Central memory CD4-positive, alpha-beta T cell (primary cell): Measurements from ENCODE around the gene ZBTB43.
"Not testable (repeated sequence)": the region's sequence is repeated elsewhere in the genome, so short reads cannot be mapped to it uniquely, and the experiment has no call there.

Experiments used
- DNase-seq: peaks from one replicate; pipeline ENCODE4 v3.0.0; 2022

ZBTB43 gene

GRCh38 chr9:126791406-126792230 lies 13.2 kb upstream of the ZBTB43 start:
- no peak for DNase-seq

GRCh38 chr9:126793686-126794417 lies 11.0 kb upstream of the ZBTB43 start:
- no peak for DNase-seq

DNA sequence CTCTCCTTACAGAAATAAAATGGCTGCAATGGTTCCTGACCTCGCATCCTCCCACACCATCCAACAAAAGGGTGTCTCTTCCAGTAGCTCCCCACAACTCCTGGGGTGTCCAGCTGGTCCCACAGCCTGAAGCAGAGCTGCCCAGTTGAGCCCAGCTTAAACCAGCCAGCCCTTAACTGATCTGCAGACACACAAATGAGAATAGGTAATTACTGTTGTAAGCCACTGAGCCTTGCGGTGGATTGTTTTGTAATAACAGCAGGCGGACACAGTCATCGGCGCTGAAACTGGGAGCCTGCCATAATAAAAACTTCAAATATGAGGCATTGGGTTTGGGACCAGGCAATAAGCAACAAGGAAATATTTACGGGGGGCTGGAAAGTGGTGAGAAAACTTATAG lies 10.4 kb upstream of the ZBTB43 start:
- DNase-seq: no peak

DNA sequence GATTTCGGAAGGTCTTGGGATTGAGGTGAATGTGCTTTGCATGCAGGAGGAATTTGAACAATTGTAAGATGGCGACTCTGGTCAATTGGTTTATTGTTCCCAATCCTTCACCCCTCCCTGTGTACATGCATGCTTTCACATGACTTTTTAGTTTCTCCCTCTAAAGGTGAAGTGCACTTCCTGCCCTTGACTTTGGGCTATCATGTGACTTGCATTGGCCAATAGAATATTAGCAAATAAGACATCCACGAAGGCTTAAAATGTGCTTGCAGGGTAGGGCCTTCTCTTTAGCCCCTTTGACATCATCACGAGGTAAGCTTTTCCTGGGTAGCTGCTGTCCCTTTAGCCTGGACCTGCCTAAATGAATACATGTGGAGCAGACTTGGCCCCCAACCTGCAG lies 8.1 kb upstream of the ZBTB43 start:
- no peak for DNase-seq

DNA sequence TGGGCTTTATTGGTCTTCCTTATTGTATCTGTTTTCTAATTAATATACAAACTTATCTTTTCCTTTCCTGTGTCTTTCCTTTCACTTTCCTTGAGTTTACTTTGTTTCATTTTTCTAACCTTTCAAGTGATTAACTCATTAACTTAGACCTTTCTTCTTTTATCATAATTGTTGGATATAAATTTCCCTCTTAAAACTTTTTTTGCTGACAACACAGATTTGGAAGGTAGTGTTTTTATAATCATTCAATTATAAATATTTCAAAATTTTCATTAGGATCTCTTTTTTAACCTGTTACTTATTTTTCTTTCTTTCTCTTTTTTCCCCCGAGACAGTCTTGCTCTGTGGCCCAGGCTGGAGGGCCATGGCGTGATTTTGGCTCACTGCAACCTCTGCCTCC lies 6.9 kb upstream of the ZBTB43 start:
- no peak for DNase-seq

- no peak for DNase-seq
These were observed 5.8 kb upstream of the ZBTB43 start for GRCh38 chr9:126799034-126799433.

DNA sequence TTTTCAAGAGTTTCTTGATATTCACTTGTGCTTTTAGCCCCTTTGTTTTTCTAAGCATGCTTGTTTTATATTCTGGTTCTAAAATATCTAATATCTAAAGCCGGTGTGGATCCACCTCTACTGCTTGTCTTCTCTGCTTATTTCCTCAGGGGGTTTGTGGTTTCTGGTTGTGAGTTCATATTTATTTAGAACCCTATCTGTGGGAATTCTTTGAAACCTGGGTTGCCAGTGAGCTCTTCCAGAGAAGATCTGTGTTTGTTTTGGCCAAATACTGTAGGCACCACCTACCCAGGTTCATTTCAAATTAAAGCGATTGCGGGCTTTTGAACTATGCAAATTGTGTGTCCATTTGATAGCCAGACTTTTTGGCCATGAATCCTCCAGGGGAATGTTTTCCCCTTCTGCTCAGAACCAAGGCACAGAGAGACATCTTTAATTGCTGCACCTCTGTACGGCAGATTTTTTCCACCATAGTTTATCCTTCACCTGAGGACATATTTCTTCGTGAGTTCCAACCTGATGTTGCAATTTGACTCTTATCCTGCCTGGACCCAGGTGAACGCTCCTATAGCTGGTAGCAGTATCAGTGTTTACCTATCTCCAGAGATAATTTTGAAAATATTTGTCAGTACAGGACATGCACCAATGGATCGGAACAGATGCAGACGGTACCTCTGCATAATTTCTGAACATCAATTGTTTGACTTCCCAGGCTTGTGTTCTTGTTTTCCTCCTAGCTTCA lies 2.4 kb upstream of the ZBTB43 start:
- DNase-seq: no peak

- DNase-seq: no peak
These were observed 593 bp upstream of the ZBTB43 start for GRCh38 chr9:126804198-126804695.

- DNase-seq: peak; percentile 71
These were observed 868 bp downstream of the ZBTB43 start for GRCh38 chr9:126805554-126806262.

GRCh38 chr9:126806336-126806735 lies 1.5 kb downstream of the ZBTB43 start:
- no peak for DNase-seq

- DNase-seq: no peak
These were observed 4.2 kb downstream of the ZBTB43 start for GRCh38 chr9:126809068-126809467.

DNA sequence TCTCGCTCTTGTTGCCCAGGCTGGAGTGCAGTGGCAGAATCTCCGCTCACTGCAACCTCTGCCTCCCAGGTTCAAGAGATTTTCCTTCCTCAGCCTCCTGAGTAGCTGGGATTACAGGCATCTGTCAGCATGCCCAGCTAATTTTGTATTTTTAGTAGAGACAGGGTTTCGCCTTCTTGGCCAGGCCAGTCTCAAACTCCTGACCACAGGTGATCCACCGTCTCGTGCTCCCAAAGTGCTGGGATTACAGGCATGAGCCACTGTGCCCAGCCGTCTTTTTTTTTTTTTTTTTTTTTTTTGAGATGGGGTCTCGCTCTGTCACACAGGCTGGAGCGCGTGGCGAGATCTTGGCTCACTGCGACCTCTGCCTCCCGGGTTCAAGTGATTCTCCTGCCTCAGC lies 5.4 kb downstream of the ZBTB43 start:
- not testable (repeated sequence) for DNase-seq

GRCh38 chr9:126813072-126813471 lies 8.2 kb downstream of the ZBTB43 start:
- no peak for DNase-seq

GRCh38 chr9:126814091-126814490 lies 9.3 kb downstream of the ZBTB43 start:
- no peak for DNase-seq

GRCh38 chr9:126817615-126818014 lies 12.8 kb downstream of the ZBTB43 start:
- not testable (repeated sequence) for DNase-seq

- DNase-seq: no peak
These were observed 13.6 kb downstream of the ZBTB43 start for GRCh38 chr9:126818482-126818881.

DNA sequence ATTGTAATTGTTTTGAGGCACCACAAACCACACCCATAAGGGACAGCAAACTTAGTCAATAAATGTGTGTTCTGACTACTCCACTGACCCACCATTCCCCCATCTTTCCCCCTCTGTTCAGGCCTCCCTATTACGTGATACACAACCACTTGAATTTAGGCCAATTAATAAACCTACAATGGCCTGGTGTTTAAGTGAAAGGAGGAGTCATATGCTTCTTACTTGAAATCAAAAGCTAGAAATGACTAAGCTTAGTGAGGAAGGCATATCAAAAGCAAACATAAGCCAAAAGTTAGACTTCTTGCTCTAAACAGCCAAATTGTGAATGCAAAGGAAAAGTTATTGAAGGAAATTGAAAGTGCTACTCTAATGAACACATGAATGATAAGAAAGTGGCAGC lies 14.6 kb downstream of the ZBTB43 start:
- DNase-seq: no peak

DNA sequence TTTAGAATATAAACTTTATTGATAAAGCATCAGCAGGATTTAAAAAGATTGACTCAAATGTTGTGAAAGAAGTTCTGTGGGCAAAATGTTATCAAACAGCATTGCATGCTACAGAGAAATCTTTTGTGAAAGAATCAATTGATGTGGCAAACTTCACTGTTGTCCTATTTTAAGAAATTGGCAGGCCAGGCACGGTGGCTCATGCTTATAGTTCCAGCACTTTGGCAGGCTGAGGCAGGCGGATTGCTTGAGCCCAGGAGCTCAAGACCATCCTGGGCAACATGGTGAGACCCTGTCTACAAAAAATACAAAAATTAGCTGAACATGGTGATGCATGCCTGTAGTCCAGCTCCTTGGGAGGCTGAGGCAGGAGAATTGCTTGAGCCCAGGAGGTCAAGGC lies 17.4 kb downstream of the ZBTB43 start:
- DNase-seq: no peak

DNA sequence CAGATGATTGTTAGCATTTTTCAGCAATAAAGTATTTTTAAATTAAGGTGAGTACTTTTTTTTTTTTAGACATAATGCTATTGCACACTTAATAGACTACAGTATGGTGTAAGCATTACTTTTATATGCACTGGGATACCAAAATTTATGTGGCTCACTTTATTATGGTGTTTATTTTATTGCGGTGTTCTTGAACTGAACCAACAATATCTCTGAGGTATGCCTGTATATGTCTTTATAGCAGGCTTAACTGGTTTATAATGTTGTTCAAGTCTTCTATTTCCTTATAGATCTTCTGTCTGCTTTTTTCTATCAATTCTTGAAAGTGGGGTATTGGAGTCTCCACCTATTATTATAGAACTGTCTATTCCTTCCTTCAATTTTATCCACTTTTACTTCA lies 18.0 kb downstream of the ZBTB43 start:
- DNase-seq: no peak

- DNase-seq: not testable (repeated sequence)
These were observed 19.2 kb downstream of the ZBTB43 start for GRCh38 chr9:126824052-126824451.

DNA sequence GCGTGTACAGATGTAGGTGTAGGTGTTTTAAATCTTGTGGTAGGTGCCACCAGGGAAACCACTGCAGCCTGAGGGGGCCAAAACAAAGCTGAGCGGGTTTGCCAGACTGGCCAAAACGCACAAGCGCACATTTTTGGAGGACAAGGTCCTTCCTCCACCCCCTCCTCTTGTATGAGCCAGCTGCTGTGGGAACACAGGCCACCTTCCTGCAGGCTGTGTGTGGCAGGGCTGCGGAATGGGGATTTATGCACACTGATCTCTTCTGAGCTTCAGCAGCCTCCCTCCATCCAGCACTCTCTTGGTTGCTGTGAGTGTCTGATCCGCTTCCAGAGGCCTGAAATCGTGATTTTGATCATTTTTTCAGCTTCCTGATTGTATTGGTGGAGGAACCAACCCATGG lies 22.4 kb downstream of the ZBTB43 start:
- no peak for DNase-seq

- DNase-seq: no peak
These were observed 24.2 kb downstream of the ZBTB43 start for GRCh38 chr9:126829035-126829434.

GRCh38 chr9:126830827-126831226 lies 26.0 kb downstream of the ZBTB43 start:
- no peak for DNase-seq
